ENCODE measurements around the gene MAML2. TPM values are rescaled to one million over a fixed set of nuclear protein-coding genes. Genes with fewer than 3 reads are reported as not detected.

Gene MAML2
- total RNA-seq, 2 experiments from 2014 or later: 0.15 to 1.0 TPM

- H4K20me1 ChIP-seq (ENCODE audit: insufficient read depth, low read length): no peaks in the 10 kb centered on the region
- no peaks in the 10 kb centered on the region for H3K9me2 ChIP-seq (ENCODE audit: insufficient read depth, low read length)
- no peaks in the 10 kb centered on the region for H3K9me3 ChIP-seq (ENCODE audit: low read length)
- ChIA-PET CTCF (ENCODE audit: unreplicated experiment) (interaction anchor here (1.4 kb wide), 1 partner anchor 17 kb away, joined by 5 read pairs; no protein-coding TSS in a partner anchor), POLR2A (interaction anchor here (0.7 to 4.8 kb wide), 7 partner anchors 11 to 54 kb away, joined by 3 to 58 read pairs (median 3); no protein-coding TSS in a partner anchor)
- H3K4me2 ChIP-seq (ENCODE audit: low read length): no peak overlapping the region
- no peaks in the 10 kb centered on the region for H3K36me3 ChIP-seq (ENCODE audit: insufficient read depth, low read length)
- intact Hi-C loops (cut with micrococcal nuclease; ENCODE audit: unreplicated experiment): no loop called here
- no peak overlapping the region for H2AFZ ChIP-seq (ENCODE audit: low read length)
- no peak overlapping the region for H3K4me3 ChIP-seq (ENCODE audit: low read depth, low read length, poor library complexity, severe bottlenecking)
- H3K4me1 ChIP-seq (ENCODE audit: insufficient read depth, low read length, poor library complexity, severe bottlenecking): peaks cover 27% of the 10 kb centered on the region
- no peak for DNase-seq (ENCODE audit: low spot score)
- H3K27ac ChIP-seq (ENCODE audit: low read depth, low read length, poor library complexity, severe bottlenecking): no peak overlapping the region
- BruUV-seq (replicated peaks): no TSS peak
- TF ChIP-seq EZH2phosphoT487 (IDR thresholded peaks at IDR 0.05; ENCODE audit: borderline replicate concordance, low read depth, low read length) (no peak), CTCF (conservative IDR thresholded peaks at IDR 0.05; ENCODE audit: low read length) (no peak)
- H3K79me2 ChIP-seq (ENCODE audit: insufficient read depth, low read depth, low read length): no peaks in the 10 kb centered on the region
Observed at GRCh38 chr11:96238563-96239135, 104.3 kb downstream of the MAML2 start.

- H3K9me2 ChIP-seq (ENCODE audit: insufficient read depth, low read length): no peaks in the 10 kb centered on the region
- H3K9me3 ChIP-seq (ENCODE audit: low read length): no peaks in the 10 kb centered on the region
- no TSS peak for BruUV-seq (replicated peaks)
- no peaks in the 10 kb centered on the region for H3K79me2 ChIP-seq (ENCODE audit: insufficient read depth, low read depth, low read length)
- no peak overlapping the region for H3K4me2 ChIP-seq (ENCODE audit: low read length)
- CTCF ChIA-PET (ENCODE audit: unreplicated experiment): interaction anchor here (1.4 kb wide), 1 partner anchor 18 kb away, joined by 5 read pairs; no protein-coding TSS in a partner anchor
- H4K20me1 ChIP-seq (ENCODE audit: insufficient read depth, low read length): no peaks in the 10 kb centered on the region
- POLR2A ChIA-PET: interaction anchor here (0.6 to 4.8 kb wide), 8 partner anchors 10 to 152 kb away, joined by 3 to 58 read pairs (median 4); partner anchors contain the start of genes CCDC82 and JRKL
- intact Hi-C loops (cut with micrococcal nuclease; ENCODE audit: unreplicated experiment): no loop called here
- no peak overlapping the region for H3K27ac ChIP-seq (ENCODE audit: low read depth, low read length, poor library complexity, severe bottlenecking)
- DNase-seq (ENCODE audit: low spot score): no peak
- H3K4me3 ChIP-seq (ENCODE audit: low read depth, low read length, poor library complexity, severe bottlenecking): no peak overlapping the region
- no peak overlapping the region for H2AFZ ChIP-seq (ENCODE audit: low read length)
- no peaks in the 10 kb centered on the region for H3K36me3 ChIP-seq (ENCODE audit: insufficient read depth, low read length)
- peaks cover 23% of the 10 kb centered on the region for H3K4me1 ChIP-seq (ENCODE audit: insufficient read depth, low read length, poor library complexity, severe bottlenecking)
- TF ChIP-seq CTCF (conservative IDR thresholded peaks at IDR 0.05; ENCODE audit: low read length) (no peak), EZH2phosphoT487 (IDR thresholded peaks at IDR 0.05; ENCODE audit: borderline replicate concordance, low read depth, low read length) (no peak)
Observed at GRCh38 chr11:96237766-96238266, 105.2 kb downstream of the MAML2 start.

- no peaks in the 10 kb centered on the region for H3K79me2 ChIP-seq (ENCODE audit: insufficient read depth, low read depth, low read length)
- intact Hi-C loops (cut with micrococcal nuclease; ENCODE audit: unreplicated experiment): no loop called here
- H3K4me3 ChIP-seq (ENCODE audit: low read depth, low read length, poor library complexity, severe bottlenecking): no peak overlapping the region
- BruUV-seq (replicated peaks): no TSS peak
- ChIA-PET POLR2A (interaction anchor here (0.5 to 4.8 kb wide), 4 partner anchors 8 to 20 kb away, joined by 3 to 58 read pairs (median 5); no protein-coding TSS in a partner anchor), CTCF (ENCODE audit: unreplicated experiment) (no interaction called here)
- no peaks in the 10 kb centered on the region for H3K36me3 ChIP-seq (ENCODE audit: insufficient read depth, low read length)
- H2AFZ ChIP-seq (ENCODE audit: low read length): no peak overlapping the region
- H3K9me3 ChIP-seq (ENCODE audit: low read length): no peaks in the 10 kb centered on the region
- TF ChIP-seq CTCF (conservative IDR thresholded peaks at IDR 0.05; ENCODE audit: low read length) (no peak), EZH2phosphoT487 (IDR thresholded peaks at IDR 0.05; ENCODE audit: borderline replicate concordance, low read depth, low read length) (no peak)
- H3K27ac ChIP-seq (ENCODE audit: low read depth, low read length, poor library complexity, severe bottlenecking): no peak overlapping the region
- DNase-seq (ENCODE audit: low spot score): no peak
- H3K4me2 ChIP-seq (ENCODE audit: low read length): no peak overlapping the region
- H3K9me2 ChIP-seq (ENCODE audit: insufficient read depth, low read length): no peaks in the 10 kb centered on the region
- H3K4me1 ChIP-seq (ENCODE audit: insufficient read depth, low read length, poor library complexity, severe bottlenecking): peaks cover 6% of the 10 kb centered on the region
- H4K20me1 ChIP-seq (ENCODE audit: insufficient read depth, low read length): no peaks in the 10 kb centered on the region
Observed at GRCh38 chr11:96235751-96236150, 107.2 kb downstream of the MAML2 start.
